ENCODE data around the gene CACNA1B. TPM values are rescaled to one million over a fixed set of nuclear protein-coding genes. Genes with fewer than 3 reads are reported as not detected.

Gene CACNA1B
- total and polyA plus RNA-seq, 2 experiments from 2014 or later: 0.39 to 0.60 TPM

DNA sequence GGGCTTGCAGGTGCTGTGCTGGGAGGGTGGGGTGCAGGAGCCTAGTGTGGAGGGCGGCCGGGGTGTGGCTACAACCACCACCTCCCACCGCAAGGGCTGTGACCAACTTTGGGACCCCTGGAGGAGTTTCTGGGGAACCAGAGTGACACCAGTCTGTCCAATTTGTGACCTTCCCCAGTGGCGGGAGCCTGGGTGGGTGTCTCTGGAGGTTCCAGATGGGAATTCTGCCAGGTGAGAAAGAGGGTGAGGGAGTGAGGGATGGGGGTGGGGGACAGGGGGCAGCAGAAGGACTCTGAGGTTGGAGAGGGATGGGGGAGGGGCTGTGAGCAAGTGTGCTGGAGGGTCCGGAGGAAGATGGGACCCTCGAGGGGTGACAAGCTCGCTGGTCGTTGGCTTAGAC lies 4.2 kb upstream of the CACNA1B start:
- no peak overlapping the region for H3K4me3 ChIP-seq
- no peaks in the 10 kb centered on the region for H3K36me3 ChIP-seq
- no peaks in the 10 kb centered on the region for H3K4me1 ChIP-seq (ENCODE audit: low read depth)
- H3K9me3 ChIP-seq (ENCODE audit: low read depth): no peaks in the 10 kb centered on the region
- peaks cover 34% of the 10 kb centered on the region for H3K27me3 ChIP-seq
- no peak overlapping the region for H3K27ac ChIP-seq
- TF ChIP-seq, protein P1, sequence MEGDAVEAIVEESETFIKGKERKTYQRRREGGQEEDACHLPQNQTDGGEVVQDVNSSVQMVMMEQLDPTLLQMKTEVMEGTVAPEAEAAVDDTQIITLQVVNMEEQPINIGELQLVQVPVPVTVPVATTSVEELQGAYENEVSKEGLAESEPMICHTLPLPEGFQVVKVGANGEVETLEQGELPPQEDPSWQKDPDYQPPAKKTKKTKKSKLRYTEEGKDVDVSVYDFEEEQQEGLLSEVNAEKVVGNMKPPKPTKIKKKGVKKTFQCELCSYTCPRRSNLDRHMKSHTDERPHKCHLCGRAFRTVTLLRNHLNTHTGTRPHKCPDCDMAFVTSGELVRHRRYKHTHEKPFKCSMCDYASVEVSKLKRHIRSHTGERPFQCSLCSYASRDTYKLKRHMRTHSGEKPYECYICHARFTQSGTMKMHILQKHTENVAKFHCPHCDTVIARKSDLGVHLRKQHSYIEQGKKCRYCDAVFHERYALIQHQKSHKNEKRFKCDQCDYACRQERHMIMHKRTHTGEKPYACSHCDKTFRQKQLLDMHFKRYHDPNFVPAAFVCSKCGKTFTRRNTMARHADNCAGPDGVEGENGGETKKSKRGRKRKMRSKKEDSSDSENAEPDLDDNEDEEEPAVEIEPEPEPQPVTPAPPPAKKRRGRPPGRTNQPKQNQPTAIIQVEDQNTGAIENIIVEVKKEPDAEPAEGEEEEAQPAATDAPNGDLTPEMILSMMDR (IDR thresholded peaks at IDR 0.05; ENCODE audit: low read depth, low read length): no peak
- no peak for DNase-seq (ENCODE audit: low read depth in 1 of 2, low spot score in 1 of 2)

DNA sequence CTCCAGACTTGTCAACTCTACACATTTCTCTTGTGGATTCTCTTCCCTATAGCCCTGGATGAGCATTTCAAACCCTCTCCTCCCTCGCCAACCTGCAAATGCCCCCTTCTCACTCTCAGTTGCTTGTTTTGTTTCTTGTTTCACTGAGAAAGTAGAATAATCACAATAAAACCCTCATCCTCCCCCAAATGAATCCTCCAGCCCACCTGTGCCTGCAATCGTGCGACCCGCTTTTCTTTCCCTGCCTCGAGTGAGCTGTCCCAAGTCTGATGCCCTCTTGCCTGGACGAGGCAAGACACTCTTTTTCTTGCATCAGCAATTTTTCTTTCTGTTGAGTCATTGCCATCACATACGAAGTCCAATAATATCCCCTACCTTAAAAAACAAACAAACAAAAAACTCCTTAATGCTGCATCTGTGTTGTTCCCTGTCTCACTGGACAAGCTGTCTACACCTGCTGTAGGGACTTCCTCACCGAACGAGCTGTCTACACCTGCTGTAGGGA lies 3.7 kb upstream of the CACNA1B start:
- Histone ChIP-seq H3K4me3 (no peak overlapping the region), H3K27me3 (peaks cover 36% of the 10 kb centered on the region), H3K27ac (no peak overlapping the region), H3K9me3 (ENCODE audit: low read depth) (no peaks in the 10 kb centered on the region), H3K4me1 (ENCODE audit: low read depth) (no peaks in the 10 kb centered on the region), H3K36me3 (no peaks in the 10 kb centered on the region)
- TF ChIP-seq, protein P1 (IDR thresholded peaks at IDR 0.05; ENCODE audit: low read depth, low read length): no peak
- no peak for DNase-seq (ENCODE audit: low read depth in 1 of 2, low spot score in 1 of 2)

GRCh38 chr9:137875354-137875753 lies 2.2 kb upstream of the CACNA1B start:
- Histone ChIP-seq H3K27ac (no peak overlapping the region), H3K4me3 (no peak overlapping the region), H3K36me3 (no peaks in the 10 kb centered on the region), H3K27me3 (peaks cover 36% of the 10 kb centered on the region), H3K9me3 (ENCODE audit: low read depth) (no peaks in the 10 kb centered on the region), H3K4me1 (ENCODE audit: low read depth) (no peaks in the 10 kb centered on the region)
- DNase-seq (ENCODE audit: low read depth in 1 of 2, low spot score in 1 of 2): no peak
- TF ChIP-seq, protein P1 (IDR thresholded peaks at IDR 0.05; ENCODE audit: low read depth, low read length): no peak

GRCh38 chr9:137875846-137876245 lies 1.7 kb upstream of the CACNA1B start:
- no peak for DNase-seq (ENCODE audit: low read depth in 1 of 2, low spot score in 1 of 2)
- no peak overlapping the region for H3K4me3 ChIP-seq
- no peaks in the 10 kb centered on the region for H3K4me1 ChIP-seq (ENCODE audit: low read depth)
- H3K27ac ChIP-seq: no peak overlapping the region
- H3K9me3 ChIP-seq (ENCODE audit: low read depth): no peaks in the 10 kb centered on the region
- TF ChIP-seq, protein P1 (IDR thresholded peaks at IDR 0.05; ENCODE audit: low read depth, low read length): no peak
- H3K36me3 ChIP-seq: no peaks in the 10 kb centered on the region
- peaks cover 36% of the 10 kb centered on the region for H3K27me3 ChIP-seq

DNA sequence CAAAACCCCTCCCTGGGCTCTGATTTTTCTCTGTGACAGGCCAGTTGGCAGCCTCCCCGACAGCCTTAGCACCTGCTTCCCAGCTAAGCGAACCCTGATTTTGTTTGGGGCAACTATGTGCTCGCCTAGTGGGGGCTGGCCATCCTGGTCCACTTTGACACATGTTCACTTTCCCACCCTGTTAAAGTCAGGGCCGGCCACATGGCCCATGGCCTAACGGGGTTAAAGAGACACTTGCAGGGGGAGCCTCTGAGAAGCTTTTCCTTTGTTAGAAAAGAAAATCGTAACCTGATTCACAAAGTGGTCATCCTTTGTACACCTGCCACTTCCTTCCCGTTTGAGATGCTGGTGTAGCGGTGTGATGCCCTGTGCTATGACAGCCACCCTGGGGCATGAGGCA lies 1.3 kb upstream of the CACNA1B start:
- H3K27ac ChIP-seq: no peak overlapping the region
- H3K27me3 ChIP-seq: peaks cover 36% of the 10 kb centered on the region
- TF ChIP-seq, protein P1 (IDR thresholded peaks at IDR 0.05; ENCODE audit: low read depth, low read length): no peak
- no peak for DNase-seq (ENCODE audit: low read depth in 1 of 2, low spot score in 1 of 2)
- H3K4me3 ChIP-seq: no peak overlapping the region
- no peaks in the 10 kb centered on the region for H3K4me1 ChIP-seq (ENCODE audit: low read depth)
- no peaks in the 10 kb centered on the region for H3K9me3 ChIP-seq (ENCODE audit: low read depth)
- no peaks in the 10 kb centered on the region for H3K36me3 ChIP-seq
